PC-9 (cell line): Measurements from ENCODE around the gene NCOA4. TPM values are rescaled to one million over a fixed set of nuclear protein-coding genes. Genes with fewer than 3 reads are reported as not detected.

ENCODE experiments used
- BruUV-seq: library from RNA; stranded (reverse); fragments of 400-500 nt; replicated peaks from 2 replicates; lab custom pipeline; 2021; lab: Mats Ljungman, UMichigan
- CTCF ChIA-PET: fragments of 300-600 bp; sonication (Branson Sonifier 250); formaldehyde crosslinking; loops from one replicate; lab custom pipeline; 2022; ENCODE audit warnings: antibody characterized with exemption; lab: Charles Lee
- POLR2A ChIA-PET: fragments of 300-600 bp; sonication (Branson Sonifier 250); formaldehyde crosslinking; loops from one replicate; lab custom pipeline; 2022; ENCODE audit warnings: antibody characterized with exemption; ENCODE audit not compliant: unreplicated experiment; lab: Charles Lee
- DNase-seq, 2 experiments: peaks; one replicate each; pipeline versions ENCODE4 v3.0.0 to v3.0.0-alpha.2; 2015 to 2022; ENCODE audit warnings: mixed read lengths in 1 of 2
- H2AFZ ChIP-seq: fragments of 200-600 bp; sonication (generic); 2 replicates; pipeline ENCODE4 v1.8.1; 2017; ENCODE audit warnings: antibody characterized with exemption
- H3F3A ChIP-seq: fragments of 200-600 bp; sonication (generic); 2 replicates; pipeline ENCODE4 v1.8.1; 2017; ENCODE audit warnings: antibody characterized with exemption, mild to moderate bottlenecking, low read depth; ENCODE audit not compliant: insufficient read depth
- H3K27ac ChIP-seq: fragments of 200-600 bp; sonication (generic); 2 replicates; pipeline ENCODE4 v1.6.1; 2016; ENCODE audit warnings: mixed run types
- H3K27me3 ChIP-seq: fragments of 200-600 bp; sonication (generic); 2 replicates; pipeline ENCODE4 v1.6.1; 2016; ENCODE audit warnings: low read depth, mixed run types; ENCODE audit not compliant: insufficient read depth
- H3K36me3 ChIP-seq: fragments of 200-600 bp; sonication (generic); 2 replicates; pipeline ENCODE4 v1.6.1; 2016; ENCODE audit warnings: low read depth, mixed run types
- H3K4me1 ChIP-seq: fragments of 200-600 bp; sonication (generic); replicated peaks from 2 replicates; pipeline ENCODE4 v1.6.1; 2016; ENCODE audit warnings: mixed run types; ENCODE audit not compliant: insufficient read depth
- H3K4me2 ChIP-seq: fragments of 200-600 bp; sonication (generic); 2 replicates; pipeline ENCODE4 v1.6.1; 2017; ENCODE audit warnings: mixed run types
- H3K4me3 ChIP-seq: fragments of 200-600 bp; sonication (generic); 2 replicates; pipeline ENCODE4 v1.6.1; 2016; ENCODE audit warnings: mixed run types
- H3K79me2 ChIP-seq: fragments of 200-600 bp; sonication (generic); 2 replicates; pipeline ENCODE4 v1.6.1; 2017; ENCODE audit warnings: low read depth, mixed run types
- H3K9me2 ChIP-seq: fragments of 200-600 bp; sonication (generic); 2 replicates; pipeline ENCODE4 v1.8.1; 2017; ENCODE audit warnings: mild to moderate bottlenecking; ENCODE audit not compliant: insufficient read depth
- H3K9me3 ChIP-seq: fragments of 200-600 bp; sonication (generic); 2 replicates; pipeline ENCODE4 v1.8.1; 2016; ENCODE audit warnings: low read depth; ENCODE audit not compliant: insufficient read depth
- H4K20me1 ChIP-seq: fragments of 200-600 bp; sonication (generic); 2 replicates; pipeline ENCODE4 v1.8.1; 2017; ENCODE audit not compliant: insufficient read depth
- CTCF ChIP-seq: fragments of 200-600 bp; sonication (generic); conservative IDR thresholded peaks from 2 replicates; pipeline ENCODE4 v1.6.1; 2017; ENCODE audit warnings: mixed run types, antibody characterized with exemption, mild to moderate bottlenecking, moderate library complexity
- EZH2 ChIP-seq: fragments of 200-600 bp; sonication (generic); IDR thresholded peaks from 2 replicates; pipeline ENCODE4 v1.8.0; 2017; ENCODE audit warnings: antibody characterized with exemption, low read depth
- intact Hi-C: fragments of 100-400 bp; cut with micrococcal nuclease; formaldehyde crosslinking; loops from one replicate; pipeline ENCODE4 v1.10.0; 2022; ENCODE audit not compliant: unreplicated experiment
- total RNA-seq: library from RNA; stranded (reverse); gene quantifications from 2 replicates; pipeline ENCODE4 v1.2.3, GENCODE V29; 2021

The NCOA4 gene
- total RNA-seq, 1 experiment from 2014 or later: 143 TPM

- intact Hi-C loops: no loop called here
- Histone ChIP-seq H3K4me3 (no peak overlapping the region), H3K9me2 (no peaks in the 10 kb centered on the region), H3F3A (no peaks in the 10 kb centered on the region), H3K36me3 (no peaks in the 10 kb centered on the region), H3K4me1 (no peaks in the 10 kb centered on the region), H3K79me2 (no peaks in the 10 kb centered on the region), H2AFZ (no peak overlapping the region), H3K27ac (no peak overlapping the region), H3K27me3 (no peaks in the 10 kb centered on the region), H4K20me1 (no peaks in the 10 kb centered on the region), H3K4me2 (no peak overlapping the region), H3K9me3 (no peaks in the 10 kb centered on the region)
- no peak for DNase-seq
- ChIA-PET CTCF (no interaction called here), POLR2A (no interaction called here)
- TF ChIP-seq EZH2: no peak
- no TSS peak for BruUV-seq
Measured at GRCh38 chr10:46057038-46057437, 26.6 kb upstream of the NCOA4 start.

GRCh38 chr10:46055771-46056170 is 25.3 kb upstream of the NCOA4 start:
- ChIA-PET POLR2A (no interaction called here), CTCF (no interaction called here)
- intact Hi-C loops: no loop called here
- Histone ChIP-seq H3K4me3 (no peak overlapping the region), H3K27ac (no peak overlapping the region), H3F3A (no peaks in the 10 kb centered on the region), H3K36me3 (no peaks in the 10 kb centered on the region), H3K9me3 (no peaks in the 10 kb centered on the region), H3K27me3 (no peaks in the 10 kb centered on the region), H3K4me1 (no peaks in the 10 kb centered on the region), H3K9me2 (no peaks in the 10 kb centered on the region), H2AFZ (no peak overlapping the region), H3K4me2 (no peak overlapping the region), H3K79me2 (no peaks in the 10 kb centered on the region), H4K20me1 (no peaks in the 10 kb centered on the region)
- TF ChIP-seq CTCF (no peak), EZH2 (no peak)
- DNase-seq: no peak
- no TSS peak for BruUV-seq

GRCh38 chr10:46053534-46054434 is 23.4 kb upstream of the NCOA4 start:
- BruUV-seq: no TSS peak
- no peak overlapping the region for H3K27ac ChIP-seq
- H2AFZ ChIP-seq: no peak overlapping the region
- H3K9me3 ChIP-seq: no peaks in the 10 kb centered on the region
- ChIA-PET POLR2A (interaction anchor here (0.6 to 0.7 kb wide), 2 partner anchors 39 to 1094 kb away, joined by 3 to 4 read pairs; partner anchors contain the start of gene RASSF4), CTCF (no interaction called here)
- no peaks in the 10 kb centered on the region for H4K20me1 ChIP-seq
- H3K36me3 ChIP-seq: no peaks in the 10 kb centered on the region
- DNase-seq: no peak
- H3K4me3 ChIP-seq: no peak overlapping the region
- no peak overlapping the region for H3K4me2 ChIP-seq
- H3K79me2 ChIP-seq: no peaks in the 10 kb centered on the region
- TF ChIP-seq EZH2 (no peak), CTCF (no peak)
- intact Hi-C loops: no loop called here
- no peaks in the 10 kb centered on the region for H3K27me3 ChIP-seq
- no peaks in the 10 kb centered on the region for H3K9me2 ChIP-seq
- H3K4me1 ChIP-seq: no peaks in the 10 kb centered on the region
- H3F3A ChIP-seq: no peaks in the 10 kb centered on the region
